ENCODE data around the gene ARMC7.

GRCh38 chr17:75081611-75082540 lies 27.9 kb upstream of the ARMC7 start:
- no peak for TF ChIP-seq YY1 (IDR thresholded peaks at IDR 0.05; ENCODE audit: insufficient read depth, insufficient read length)
- no peak for TF ChIP-seq ZNF274 (IDR thresholded peaks at IDR 0.05; ENCODE audit: low read depth, low read length)

All from NT2/D1 (cell line).